PFSK-1 (cell line): ENCODE data around the gene RPSA.

ENCODE experiments used
- FOXP2 ChIP-seq: optimal IDR thresholded peaks from 2 replicates; pipeline ENCODE3; 2011; ENCODE audit warnings: borderline replicate concordance, control low read depth, inconsistent platforms; ENCODE audit not compliant: insufficient read depth; ENCODE audit errors: extremely low read length, extremely low read depth
- POLR2AphosphoS5 ChIP-seq: IDR thresholded peaks from 2 replicates; pipeline ENCODE4 v1.6.1; 2012; ENCODE audit warnings: low read depth, mild to moderate bottlenecking, control low read depth, low read length, moderate library complexity
- SIN3A ChIP-seq: IDR thresholded peaks from 2 replicates; pipeline ENCODE4 v1.6.1; 2012; ENCODE audit warnings: mild to moderate bottlenecking, low read length, moderate library complexity, borderline replicate concordance; ENCODE audit not compliant: insufficient read depth
- TAF1 ChIP-seq: IDR thresholded peaks from 2 replicates; pipeline ENCODE4 v1.6.1; 2012; ENCODE audit warnings: low read length, control low read depth, borderline replicate concordance; ENCODE audit not compliant: insufficient read depth
- TF ChIP-seq, protein P1 (sequence below), 2 experiments: IDR thresholded peaks; 2 replicates each; pipeline versions ENCODE4 v1.6.1 to v1.8.0; 2011 to 2012; ENCODE audit warnings: low read depth in 2 of 2, low read length in 2 of 2, control low read depth in 1 of 2, inconsistent platforms in 1 of 2, mild to moderate bottlenecking in 1 of 2, moderate library complexity in 1 of 2; ENCODE audit not compliant: insufficient read depth in 1 of 2

Gene RPSA

DNA sequence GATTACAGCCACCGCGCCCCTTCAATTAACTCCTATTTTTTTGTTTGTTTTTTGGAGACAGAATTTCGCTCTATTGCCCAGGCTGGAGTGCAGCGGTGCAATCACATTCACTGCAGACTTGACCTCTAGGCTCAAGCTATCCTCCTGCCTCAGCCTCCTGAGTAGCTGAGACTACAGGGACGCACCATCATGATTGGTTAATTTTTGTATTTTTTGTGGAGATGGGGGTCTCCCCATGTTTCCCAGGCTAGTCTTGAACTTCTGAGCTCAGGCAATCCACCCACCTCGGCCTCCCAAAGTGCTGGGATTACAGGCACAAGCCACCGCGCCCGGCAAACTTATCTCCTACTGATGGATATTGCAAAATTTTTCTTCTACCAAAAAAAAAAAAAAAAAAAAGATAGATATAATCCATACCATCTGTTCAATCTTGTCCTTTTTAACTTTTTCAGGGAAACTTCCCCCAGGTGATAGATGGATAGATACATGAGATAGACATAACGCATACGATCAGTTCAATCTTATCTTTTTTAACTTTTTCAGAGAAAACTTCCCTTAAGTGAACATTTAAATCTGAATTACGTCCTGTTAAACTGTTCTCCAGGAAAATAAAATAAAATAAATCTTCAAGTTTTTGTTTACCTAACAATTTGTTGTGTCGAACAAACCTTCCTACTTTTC lies 693 bp upstream of the RPSA start:
- TF ChIP-seq, protein P1, sequence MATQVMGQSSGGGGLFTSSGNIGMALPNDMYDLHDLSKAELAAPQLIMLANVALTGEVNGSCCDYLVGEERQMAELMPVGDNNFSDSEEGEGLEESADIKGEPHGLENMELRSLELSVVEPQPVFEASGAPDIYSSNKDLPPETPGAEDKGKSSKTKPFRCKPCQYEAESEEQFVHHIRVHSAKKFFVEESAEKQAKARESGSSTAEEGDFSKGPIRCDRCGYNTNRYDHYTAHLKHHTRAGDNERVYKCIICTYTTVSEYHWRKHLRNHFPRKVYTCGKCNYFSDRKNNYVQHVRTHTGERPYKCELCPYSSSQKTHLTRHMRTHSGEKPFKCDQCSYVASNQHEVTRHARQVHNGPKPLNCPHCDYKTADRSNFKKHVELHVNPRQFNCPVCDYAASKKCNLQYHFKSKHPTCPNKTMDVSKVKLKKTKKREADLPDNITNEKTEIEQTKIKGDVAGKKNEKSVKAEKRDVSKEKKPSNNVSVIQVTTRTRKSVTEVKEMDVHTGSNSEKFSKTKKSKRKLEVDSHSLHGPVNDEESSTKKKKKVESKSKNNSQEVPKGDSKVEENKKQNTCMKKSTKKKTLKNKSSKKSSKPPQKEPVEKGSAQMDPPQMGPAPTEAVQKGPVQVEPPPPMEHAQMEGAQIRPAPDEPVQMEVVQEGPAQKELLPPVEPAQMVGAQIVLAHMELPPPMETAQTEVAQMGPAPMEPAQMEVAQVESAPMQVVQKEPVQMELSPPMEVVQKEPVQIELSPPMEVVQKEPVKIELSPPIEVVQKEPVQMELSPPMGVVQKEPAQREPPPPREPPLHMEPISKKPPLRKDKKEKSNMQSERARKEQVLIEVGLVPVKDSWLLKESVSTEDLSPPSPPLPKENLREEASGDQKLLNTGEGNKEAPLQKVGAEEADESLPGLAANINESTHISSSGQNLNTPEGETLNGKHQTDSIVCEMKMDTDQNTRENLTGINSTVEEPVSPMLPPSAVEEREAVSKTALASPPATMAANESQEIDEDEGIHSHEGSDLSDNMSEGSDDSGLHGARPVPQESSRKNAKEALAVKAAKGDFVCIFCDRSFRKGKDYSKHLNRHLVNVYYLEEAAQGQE (IDR thresholded peaks at IDR 0.05; ENCODE audit: insufficient read depth in 1 of 2, low read depth in 2 of 2, low read length in 2 of 2): no peak
- TF ChIP-seq TAF1: no peak
- no peak for TF ChIP-seq FOXP2
- TF ChIP-seq POLR2AphosphoS5: no peak
- no peak for TF ChIP-seq SIN3A

GRCh38 chr3:39407259-39407629 lies 724 bp downstream of the RPSA start:
- no peak for TF ChIP-seq TAF1
- no peak for TF ChIP-seq SIN3A
- TF ChIP-seq, protein P1 (IDR thresholded peaks at IDR 0.05; ENCODE audit: insufficient read depth in 1 of 2, low read depth in 2 of 2, low read length in 2 of 2): no peak
- TF ChIP-seq POLR2AphosphoS5: no peak; the same call in 1 of the 2 replicates
- TF ChIP-seq FOXP2: no peak

DNA sequence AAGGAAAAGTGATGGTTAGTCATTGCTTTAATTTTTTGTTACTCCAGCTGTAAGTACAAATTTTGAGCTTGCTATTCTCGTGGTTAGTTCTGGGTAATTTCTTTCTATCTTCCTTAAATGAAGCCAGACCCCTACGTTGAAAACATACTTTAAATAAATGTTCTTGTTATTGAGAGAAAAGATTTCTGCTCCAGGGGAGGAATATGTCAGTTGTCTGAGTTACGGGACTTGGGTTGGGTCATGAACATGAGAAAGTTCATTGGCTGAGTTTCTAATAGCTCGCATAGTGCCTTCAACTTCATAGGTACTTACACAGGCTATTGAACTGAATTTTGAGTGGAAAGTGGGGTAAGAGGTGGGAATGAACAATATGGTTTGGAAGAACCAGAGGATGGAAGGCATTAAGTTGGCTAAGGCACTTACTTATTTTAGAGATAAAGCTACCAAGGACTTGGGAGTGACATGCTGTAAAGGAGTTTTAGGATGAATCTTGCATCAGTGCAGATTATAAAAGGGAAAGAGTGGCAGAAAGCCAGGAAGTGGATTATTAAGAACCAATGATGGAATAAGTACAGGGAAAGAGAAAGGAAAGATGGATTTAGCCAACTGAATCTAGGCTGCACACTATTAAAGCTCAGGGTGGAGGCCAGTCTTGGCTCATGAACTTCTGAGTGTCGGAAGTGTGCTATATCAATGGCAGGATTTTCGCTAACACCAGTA lies 1.4 kb downstream of the RPSA start:
- no peak for TF ChIP-seq POLR2AphosphoS5
- TF ChIP-seq TAF1: no peak
- TF ChIP-seq FOXP2: no peak
- TF ChIP-seq SIN3A: no peak
- TF ChIP-seq, protein P1 (IDR thresholded peaks at IDR 0.05; ENCODE audit: insufficient read depth in 1 of 2, low read depth in 2 of 2, low read length in 2 of 2): no peak

GRCh38 chr3:39408493-39409372 lies 2.2 kb downstream of the RPSA start:
- TF ChIP-seq TAF1 (no peak), FOXP2 (no peak), SIN3A (no peak), POLR2AphosphoS5 (peak; percentile 28; the same call in 1 of the 2 replicates)
- TF ChIP-seq, protein P1 (IDR thresholded peaks at IDR 0.05; ENCODE audit: insufficient read depth in 1 of 2, low read depth in 2 of 2, low read length in 2 of 2): no peak
